ENCODE data around the gene LRRC8E.

Gene LRRC8E

GRCh38 chr19:7888145-7888825 lies at the start of gene LRRC8E:
LRRC8E (plus strand) TSS chr19:7888510; CDS start chr19:7895604, 7,094 bp downstream.
- no peak for FAIRE-seq

- FAIRE-seq: no peak
Observed at GRCh38 chr19:7839476-7839875, 48.8 kb upstream of the LRRC8E start.

DNA sequence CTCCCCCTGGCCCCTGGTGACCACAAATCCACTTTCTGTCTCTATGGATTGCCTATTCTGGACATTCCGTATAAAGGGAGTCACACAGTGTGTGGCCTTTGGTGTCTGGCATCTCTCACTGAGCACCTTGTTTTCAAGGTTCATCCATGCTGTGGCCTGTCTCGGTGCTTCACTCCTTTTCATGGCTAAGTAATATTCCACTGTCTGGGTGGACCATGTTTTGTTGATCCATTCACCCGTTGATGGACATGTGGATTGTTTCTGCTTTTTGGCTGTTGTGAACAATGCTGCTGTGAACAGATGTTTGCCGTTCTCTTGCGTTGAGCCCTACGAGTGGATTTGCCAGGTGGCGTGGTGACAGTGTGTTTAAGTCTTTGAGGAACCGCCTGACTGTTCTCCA lies 47.7 kb upstream of the LRRC8E start:
- FAIRE-seq: no peak

GRCh38 chr19:7841751-7842660 lies 46.3 kb upstream of the LRRC8E start:
- FAIRE-seq: no peak

DNA sequence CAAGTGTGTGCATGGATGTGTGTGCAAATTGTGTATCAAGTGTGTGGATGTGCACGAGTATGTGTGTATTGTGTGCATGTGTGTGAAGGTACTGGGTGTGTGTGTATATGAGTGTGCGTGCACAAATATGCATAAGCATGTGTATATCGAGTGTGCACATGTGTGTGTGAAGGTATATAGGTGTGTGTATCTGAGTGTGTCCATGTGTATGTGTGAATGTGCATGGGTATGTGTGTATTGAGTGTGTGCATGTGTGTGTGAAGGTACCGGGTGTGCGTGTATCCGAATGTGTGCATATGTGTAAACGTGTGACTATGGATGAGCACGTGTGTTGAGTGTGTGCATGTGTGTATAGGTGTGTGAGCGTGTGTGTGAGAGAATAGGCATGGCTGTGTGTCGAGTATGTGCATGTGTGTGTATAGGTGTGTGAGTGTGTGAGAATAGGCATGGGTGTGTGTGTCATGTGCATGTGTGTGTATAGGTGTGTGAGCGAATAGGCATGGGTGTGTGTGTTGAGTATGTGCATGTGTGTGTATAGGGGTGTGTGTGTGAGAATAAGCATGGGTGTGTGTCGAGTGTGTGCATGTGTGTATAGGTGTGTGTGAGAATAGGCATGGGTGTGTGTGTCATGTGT lies 45.5 kb upstream of the LRRC8E start:
- FAIRE-seq: no peak

DNA sequence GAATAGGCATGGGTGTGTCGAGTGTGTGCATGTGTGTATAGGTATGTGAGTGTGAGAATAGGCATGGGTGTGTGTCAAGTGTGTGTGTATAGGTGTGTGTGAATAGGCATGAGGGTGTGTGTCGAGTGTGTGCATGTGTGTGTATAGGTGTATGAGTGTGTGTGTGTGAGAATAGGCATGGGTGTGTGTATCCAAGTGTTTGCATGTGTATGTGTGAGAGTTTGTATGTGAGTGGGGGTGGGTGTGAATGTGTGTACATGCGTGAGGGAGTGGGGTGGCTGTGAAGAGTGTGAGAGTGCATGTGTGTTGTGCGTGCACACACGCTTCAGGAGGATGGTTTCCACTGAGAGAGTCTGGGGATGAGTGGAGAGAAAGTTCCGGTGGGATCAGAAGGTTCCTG lies 44.8 kb upstream of the LRRC8E start:
- FAIRE-seq: no peak

DNA sequence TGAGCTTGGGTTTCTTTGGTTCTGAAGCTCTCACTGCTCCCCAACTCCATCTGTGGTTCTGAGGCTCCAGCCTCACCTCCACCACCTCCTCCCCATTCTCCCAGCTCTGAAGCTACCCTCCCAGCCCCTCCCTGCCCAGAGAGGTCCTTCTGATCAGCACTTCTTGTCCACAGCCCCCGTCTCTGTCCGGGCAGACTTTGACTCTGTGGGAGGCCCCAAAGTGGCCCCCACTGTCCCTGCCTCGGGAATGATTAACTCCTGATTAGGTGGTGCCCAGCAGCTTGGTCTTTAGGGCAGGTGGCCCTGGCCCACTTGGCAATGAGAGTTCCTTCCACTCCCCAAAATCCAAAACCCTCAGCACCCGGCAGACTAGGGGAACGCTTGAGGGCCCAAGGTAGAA lies 43.9 kb upstream of the LRRC8E start:
- no peak for FAIRE-seq

- FAIRE-seq: no peak
Observed at GRCh38 chr19:7844951-7845350, 43.4 kb upstream of the LRRC8E start.

DNA sequence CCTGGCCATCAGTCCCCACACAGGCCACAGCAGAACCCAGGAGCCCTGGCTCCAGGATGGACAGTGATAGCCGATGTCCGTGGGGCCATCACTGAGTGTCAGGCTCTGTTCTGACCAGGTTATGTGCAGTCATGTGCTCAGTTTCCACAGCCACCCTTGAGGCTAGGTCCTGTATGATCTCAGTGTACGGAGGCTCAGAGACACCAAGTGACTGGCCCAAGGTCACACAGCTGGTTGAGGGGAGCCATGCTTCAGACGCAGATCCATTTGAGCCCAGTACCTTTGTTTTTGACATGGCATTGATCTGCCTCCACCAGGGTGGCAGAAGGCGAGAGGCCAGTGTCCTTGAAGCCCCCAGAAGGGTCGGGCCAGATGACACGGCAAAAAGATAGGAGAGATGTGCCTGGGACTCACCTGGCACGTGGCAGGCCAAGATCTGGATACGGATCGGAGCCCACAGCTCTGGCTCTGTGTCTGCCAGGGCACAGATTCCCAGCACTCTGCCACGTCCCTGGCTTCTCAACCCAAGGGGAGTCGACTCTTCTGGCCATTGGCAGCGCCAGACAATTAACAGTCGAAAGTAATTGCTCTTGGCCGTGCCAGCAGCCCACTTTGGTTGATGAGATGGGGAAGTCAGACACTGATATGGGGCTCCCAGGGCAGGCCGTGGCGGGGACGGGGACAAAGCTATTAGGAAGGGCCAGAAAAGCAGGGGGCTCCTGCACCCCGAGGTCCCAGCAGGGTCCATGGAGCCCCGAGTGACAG lies 42.7 kb upstream of the LRRC8E start:
- no peak for FAIRE-seq

GRCh38 chr19:7846155-7846646 lies 42.1 kb upstream of the LRRC8E start:
- no peak for FAIRE-seq

GRCh38 chr19:7847664-7848063 lies 40.6 kb upstream of the LRRC8E start:
- no peak for FAIRE-seq

DNA sequence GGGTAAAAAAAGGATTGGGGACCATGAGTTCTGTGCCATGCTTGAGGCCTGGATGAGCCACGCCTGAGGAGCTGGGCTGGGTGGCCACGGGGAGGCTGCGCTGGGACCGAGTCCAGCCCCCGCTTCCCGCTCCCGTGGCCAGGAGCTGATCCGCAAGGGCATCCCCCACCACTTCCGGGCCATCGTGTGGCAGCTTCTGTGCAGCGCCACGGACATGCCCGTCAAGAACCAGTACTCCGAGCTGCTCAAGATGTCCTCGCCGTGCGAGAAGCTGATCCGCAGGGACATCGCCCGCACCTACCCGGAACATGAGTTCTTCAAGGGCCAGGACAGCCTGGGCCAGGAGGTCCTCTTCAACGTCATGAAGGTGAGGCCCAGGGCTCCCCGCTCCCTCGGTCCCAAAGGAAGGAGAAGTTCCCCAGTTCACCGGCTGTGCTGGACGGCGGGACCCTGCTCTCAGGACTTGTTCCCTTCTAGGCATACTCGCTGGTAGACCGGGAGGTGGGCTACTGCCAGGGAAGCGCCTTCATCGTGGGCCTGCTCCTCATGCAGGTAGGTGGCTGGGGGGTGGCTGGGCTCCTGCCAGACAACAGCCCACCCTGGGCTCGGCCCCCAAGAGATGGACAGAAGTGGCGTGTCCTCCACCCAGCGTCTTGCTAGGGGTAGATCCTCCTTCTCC lies 39.4 kb upstream of the LRRC8E start:
- FAIRE-seq: no peak

DNA sequence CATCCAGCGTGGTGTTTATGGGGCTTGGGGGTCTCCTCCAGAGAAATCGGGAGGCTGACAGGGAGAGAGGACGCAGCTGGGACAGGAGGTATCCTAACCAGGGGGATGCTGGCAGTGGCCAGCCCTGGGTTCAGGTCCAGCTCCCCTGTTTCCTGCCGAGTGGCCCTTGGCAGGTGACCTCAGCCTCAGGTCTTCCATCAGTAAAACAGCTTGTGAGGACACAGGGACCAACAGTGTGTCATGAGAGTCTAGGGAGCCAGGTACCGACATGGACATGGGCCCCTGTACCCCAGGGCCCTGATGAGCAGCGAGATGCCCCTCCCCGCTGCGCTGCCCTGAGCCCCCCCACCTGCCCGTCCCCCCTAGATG lies 38.7 kb upstream of the LRRC8E start:
- FAIRE-seq: no peak

DNA sequence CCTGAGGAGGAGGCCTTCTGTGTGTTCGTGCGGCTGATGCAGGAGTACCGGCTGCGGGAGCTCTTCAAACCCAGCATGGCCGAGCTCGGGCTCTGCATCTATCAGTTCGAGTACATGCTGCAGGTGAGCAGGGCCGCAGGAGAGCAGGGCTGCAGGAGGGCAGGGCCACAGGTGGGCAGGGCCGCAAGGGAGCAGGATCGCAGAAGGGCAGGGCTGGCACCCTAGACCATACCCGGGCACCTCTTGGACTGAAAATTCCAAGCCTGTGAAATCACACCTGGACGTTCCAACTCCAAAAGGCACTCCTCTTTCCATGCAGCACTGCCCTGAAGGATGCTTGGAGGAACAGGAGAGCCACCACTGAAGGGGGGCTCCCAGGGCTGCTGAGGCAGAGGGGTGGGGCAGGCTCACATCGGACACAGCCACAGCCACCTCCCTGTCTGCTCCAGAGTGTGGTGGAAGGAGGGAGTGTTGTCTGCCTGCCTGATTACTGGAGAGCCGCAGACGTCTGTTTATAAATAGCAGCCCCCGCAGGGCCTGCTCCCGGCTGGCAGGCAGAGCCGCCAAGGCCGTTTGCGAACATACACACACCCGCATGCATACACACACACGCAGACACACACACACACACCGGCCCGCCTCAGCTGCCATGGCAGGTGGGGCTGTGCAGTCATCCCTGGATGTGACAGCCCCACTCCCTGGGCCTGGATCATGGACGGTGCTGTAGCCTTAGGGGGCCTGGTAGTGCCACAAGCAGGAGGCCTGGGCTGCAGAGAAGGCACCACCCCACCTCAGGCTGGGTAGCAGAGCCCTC lies 38.1 kb upstream of the LRRC8E start:
- no peak for FAIRE-seq

DNA sequence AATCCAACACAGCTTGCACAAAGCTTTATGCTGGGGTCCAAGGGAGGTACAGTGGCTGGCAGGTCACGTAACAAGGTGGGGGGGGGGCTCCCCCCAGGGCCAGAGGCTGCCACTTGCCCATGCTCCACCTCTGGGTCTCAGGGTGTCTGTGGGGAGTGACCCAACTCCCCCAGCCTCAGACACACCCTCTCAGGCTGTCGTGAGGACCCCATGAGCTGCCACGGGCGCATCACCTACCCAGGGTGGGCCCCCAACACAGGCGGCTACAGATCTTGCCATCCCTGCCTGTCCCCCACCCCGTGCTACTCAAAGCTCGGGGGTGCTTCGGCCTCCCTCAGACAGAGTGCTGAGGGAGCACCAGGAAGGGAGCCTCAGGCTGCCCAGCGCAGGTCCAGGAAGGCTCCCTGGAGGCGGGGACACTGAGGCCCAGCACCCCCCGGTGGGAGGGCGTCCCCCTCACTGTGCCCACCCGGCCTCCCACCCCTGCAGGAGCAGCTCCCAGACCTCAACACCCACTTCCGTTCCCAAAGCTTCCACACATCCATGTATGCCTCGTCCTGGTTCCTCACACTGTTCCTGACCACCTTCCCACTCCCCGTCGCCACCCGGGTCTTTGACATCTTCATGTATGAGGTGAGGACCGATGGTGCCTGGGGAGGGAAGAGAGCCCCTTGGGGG lies 37.2 kb upstream of the LRRC8E start:
- FAIRE-seq: no peak

DNA sequence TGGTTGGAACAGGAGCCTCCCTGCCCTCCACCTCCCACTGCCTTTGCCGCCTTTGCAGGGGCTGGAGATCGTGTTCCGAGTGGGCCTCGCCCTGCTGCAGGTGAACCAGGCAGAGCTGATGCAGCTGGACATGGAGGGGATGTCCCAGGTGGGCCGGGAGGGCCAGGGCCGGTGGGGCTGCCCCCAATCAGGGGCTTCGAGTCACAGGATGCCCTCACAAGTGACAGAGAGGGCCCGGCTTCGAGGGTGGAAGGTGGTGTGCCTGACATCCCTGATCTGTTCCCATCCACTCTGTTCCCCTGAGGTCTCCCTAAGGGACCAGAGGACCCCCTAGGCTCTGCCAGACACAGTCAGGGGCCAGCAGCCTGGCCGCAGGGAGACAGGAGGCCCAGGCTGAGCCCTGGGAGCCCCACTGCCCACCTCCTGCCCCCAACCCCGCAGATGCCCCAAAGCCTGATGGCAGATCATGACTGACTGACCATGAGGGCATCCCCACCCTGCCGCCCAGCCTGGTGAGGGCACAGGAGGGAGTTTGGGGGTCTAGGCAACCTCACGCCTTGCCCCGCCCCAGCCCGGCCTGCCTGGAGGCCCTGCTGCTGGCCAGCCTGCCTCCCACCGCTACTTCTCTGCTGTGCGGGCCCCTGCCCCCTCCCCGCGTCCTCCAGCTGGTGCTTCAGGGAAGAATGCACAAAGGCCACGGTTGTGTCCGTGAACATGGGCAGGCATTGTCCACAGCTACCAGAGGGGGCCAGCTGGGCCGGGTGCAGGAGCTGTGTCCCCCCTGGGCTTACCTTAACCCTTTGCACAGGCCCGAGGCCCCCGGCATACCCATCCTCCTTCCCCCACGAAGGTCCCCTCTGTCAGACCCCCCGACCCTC lies 36.4 kb upstream of the LRRC8E start:
- no peak for FAIRE-seq

- no peak for FAIRE-seq
Observed at GRCh38 chr19:7852851-7853769, 35.2 kb upstream of the LRRC8E start.

DNA sequence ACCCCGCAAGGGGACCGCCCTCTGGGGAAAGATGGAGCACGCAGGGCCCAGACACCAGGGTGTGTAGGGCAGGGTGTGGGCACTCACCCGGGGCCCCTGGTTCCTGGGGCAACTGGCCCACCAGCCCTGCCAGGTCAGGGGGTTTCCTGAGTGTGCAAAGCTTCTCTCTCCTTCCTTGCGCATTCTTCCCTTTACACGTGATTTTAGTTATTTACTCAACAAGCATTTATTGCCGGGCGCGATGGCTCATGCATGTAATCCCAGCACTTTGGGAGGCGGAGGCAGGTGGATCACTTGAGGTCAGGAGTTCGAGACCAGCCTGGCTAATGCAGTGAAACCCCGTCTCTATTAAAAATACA lies 34.6 kb upstream of the LRRC8E start:
- FAIRE-seq: no peak

Measured in islet of Langerhans (tissue), 1 donor.